GM18520 (cell line): ENCODE measurements around the gene HPS5.
A peak's percentile ranks its signal among the peaks of the same experiment; 100 is the strongest.
"Not testable (repeated sequence)": the region's sequence is repeated elsewhere in the genome, so short reads cannot be mapped to it uniquely, and the experiment has no call there.

Experiments
- ATAC-seq: cut with Tn5 transposase; IDR thresholded peaks from one replicate; pipeline ENCODE4 v1.9.1; 2021; ENCODE audit not compliant: unreplicated experiment

Gene HPS5

GRCh38 chr11:18321969-18322711 is at the start of gene HPS5, which contains the start of gene GTF2H1:
TSS of gene HPS5 (minus strand) at chr11:18322140. CDS start at chr11:18317858, 4,282 bp downstream.
TSS of gene GTF2H1 (plus strand) at chr11:18322567. CDS start at chr11:18333075, 10,508 bp downstream.
- peak; percentile 77 for ATAC-seq

- ATAC-seq, result no peak
These were observed 49.3 kb upstream of the HPS5 start for GRCh38 chr11:18371279-18371678.

DNA sequence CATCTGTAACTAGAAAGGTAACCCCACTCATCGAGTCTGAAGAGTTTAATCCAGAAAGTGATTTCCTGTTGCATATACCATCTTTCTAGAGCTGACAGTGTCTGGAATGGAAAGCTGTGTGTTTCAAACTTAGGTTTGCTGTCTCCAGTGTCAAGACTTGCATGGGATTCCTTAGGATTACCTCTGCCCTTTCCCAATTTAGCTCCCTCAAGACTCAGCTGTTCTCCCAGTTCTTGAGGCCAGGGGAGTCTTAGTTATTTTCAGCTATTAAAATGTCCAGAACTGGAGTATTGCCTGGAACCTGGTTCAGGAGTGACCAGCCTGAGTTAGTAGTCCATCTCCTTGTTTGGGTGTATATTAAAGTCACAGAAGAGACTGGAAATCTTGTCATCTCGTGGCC is 47.5 kb upstream of the HPS5 start:
- ATAC-seq, result no peak

DNA sequence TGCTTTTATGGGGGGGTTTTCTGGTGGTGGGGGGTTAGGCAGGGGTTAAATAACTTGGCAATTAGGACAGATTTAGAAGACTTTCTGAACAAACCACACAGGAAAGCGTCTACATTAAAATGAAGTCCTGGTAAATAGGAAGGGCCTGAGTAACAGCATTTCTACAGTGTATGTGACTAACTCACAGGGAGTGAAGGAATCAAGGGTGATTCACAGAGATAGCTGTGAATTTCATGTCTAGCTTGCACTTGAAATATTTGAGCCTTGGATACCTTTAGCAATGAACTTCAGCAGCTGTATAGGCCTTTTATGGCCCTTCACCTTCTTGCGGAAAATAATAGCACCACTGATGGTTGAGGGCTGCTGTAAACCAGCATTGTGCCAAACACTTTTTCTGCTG is 46.3 kb upstream of the HPS5 start:
- ATAC-seq, result no peak

DNA sequence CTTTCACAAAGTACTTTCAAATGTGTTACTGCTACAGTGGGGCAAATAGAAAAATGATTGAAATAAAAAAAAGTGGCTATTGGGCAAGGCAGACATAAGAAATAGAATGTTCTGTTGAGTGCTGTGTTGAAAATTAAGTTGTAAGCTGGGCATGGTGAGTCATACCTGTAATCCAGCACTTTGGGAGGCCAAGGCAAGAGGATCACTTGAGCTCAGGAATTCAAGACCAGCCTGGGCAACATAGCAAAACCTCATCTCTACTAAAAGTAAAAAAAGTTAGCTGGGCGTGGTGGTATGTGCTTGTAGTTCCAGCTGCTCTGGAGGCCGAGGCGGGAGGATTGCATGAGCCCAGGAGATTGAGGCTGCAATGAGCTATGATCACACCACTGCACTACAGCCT is 45.5 kb upstream of the HPS5 start:
- no peak for ATAC-seq

DNA sequence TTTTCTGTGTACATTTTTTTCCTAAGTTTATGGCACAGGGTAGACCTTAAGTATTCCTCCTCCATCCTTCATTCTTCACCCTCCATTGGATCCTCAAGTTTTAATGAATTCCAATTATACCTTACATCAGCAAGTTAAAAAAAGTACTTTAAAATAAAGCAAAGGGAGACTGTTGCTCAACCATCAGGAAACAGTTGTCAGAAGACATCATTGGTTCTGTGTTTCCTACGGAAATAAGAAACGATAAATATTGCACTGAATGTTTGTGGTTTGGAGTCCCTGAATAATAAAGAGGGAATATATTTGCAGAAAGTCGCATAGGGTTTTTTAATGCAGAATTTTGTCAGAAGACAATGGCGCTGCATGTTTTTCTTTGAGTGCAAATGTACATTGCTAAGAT is 44.3 kb upstream of the HPS5 start:
- no peak for ATAC-seq

- no peak for ATAC-seq
These were observed 43.8 kb upstream of the HPS5 start for GRCh38 chr11:18365741-18366140.

DNA sequence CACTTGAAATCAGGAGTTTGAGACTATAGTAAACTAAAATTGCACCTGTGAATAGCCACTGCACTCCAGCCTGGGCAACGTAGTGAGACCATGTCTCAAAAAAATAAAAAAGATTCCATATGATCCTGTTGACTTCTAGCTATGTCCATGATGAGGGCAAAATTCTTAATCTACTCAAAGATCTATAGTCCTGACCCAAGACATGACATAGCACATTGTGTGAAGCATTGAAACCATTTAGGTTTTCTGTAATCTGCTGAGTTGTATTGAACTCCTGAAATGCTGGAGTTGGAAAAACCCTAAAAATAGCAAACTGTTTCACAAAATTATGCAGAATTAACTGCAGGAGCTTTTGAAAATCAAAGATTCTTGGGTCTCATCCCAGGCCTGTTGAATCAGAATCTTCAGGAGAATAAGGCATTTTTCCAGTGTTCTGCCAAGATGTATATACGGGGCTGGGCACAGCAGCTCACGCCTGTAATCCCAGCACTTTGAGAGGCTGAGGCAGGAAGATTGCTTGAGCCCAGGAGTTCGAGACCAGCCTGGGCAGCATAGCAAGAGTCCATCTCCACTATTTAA is 42.6 kb upstream of the HPS5 start:
- no peak for ATAC-seq

GRCh38 chr11:18361154-18361553 is 39.2 kb upstream of the HPS5 start:
- no peak for ATAC-seq

DNA sequence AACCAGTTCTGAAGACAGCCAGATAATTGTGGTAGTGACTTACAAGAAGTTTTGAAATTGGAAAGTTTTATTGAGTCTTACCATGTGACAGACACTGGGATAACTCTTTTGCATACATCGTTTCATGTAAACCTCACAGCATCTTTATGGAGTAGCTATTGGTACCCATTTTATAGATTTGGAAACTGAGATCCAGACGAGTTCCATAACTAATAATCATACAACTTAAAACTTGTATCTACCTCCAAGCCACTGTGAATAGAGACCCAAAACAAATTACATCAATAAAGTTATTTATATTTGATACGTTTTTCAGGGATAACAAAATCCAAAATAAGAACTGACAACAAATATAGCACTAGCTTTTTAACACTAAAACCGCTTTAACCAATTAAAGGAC is 36.7 kb upstream of the HPS5 start:
- ATAC-seq, result no peak

DNA sequence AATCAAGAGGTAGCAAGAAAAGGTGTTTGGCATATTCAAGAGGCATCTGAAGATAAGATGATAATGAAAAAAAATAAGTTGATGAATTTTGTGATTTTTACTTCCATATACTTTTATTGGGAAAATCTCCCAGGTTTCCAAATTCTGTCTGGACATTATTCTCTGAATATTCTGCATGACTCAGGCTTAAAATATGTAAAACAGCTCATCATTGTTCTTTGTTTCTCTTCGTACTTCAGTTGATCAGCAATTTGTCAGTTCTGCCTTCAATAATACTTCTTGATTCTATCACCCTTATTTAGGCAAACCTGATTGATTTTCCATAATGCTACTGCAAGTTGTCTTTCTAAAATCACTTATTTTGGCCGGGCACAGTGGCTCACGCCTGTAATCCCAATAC is 30.6 kb upstream of the HPS5 start:
- ATAC-seq, result no peak

GRCh38 chr11:18347471-18348125 is 25.7 kb upstream of the HPS5 start:
- no peak for ATAC-seq

GRCh38 chr11:18332891-18333290 is 11.0 kb upstream of the HPS5 start:
- no peak for ATAC-seq

DNA sequence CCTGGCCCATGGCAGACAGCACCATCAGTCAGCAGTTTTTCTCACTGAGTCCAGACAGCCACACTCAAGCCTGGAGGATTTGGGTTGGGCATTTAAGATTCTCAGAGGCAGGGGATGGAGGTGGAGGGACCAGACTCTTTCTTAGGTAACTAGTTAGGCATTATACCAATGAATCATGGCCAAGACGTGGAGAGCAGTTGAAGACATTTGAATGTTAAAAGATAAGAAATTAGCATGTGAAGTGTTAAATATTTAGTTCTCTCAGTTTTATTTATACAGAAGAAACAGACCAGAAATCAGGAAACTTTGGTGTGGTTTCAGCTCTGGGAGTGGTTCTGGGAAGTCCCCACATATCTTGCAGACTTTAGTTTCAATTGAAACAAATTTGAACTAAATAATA is 10.4 kb upstream of the HPS5 start:
- ATAC-seq, result no peak

DNA sequence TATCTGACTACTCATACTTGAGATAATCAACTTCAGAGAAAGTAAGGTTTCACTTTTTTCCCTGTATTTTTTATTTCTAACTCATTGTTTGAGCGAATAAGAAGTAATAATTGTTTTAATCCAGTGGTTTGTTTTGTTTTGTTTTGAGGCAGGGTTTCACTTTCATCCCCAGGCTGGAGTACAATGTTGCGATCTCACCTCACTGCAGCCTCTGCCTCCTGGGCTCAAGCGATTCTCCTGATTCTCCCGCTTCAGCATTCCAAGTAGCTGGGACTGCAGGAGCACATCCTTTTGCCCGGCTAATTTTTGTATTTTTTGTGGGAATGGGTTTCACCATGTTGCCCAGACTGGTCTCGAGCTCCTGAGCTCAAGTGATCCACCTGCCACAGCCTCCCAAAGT is 9.0 kb upstream of the HPS5 start:
- ATAC-seq, result no peak

- ATAC-seq, result no peak
These were observed 7.4 kb upstream of the HPS5 start for GRCh38 chr11:18329196-18329870.

GRCh38 chr11:18324381-18324780 is 2.4 kb upstream of the HPS5 start:
- ATAC-seq, result no peak

DNA sequence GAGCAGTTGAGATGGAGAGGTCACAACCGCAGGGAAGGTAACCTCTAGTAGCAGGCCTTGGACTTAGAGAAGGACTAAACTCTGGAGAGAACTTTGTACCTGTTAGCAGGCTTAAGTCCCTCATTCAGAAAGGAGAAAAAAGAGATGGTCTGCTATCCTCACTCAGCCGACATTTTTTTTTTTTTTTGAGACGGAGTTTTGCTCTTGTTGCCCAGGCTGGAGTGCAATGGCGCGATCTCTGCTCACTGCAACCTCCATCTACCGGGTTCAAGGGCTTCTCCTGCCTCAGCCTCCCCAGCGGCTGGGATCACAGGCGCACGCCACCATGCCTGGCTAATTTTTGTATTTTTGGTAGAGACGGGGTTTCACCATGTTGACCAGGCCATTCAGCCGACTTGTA is 1.9 kb upstream of the HPS5 start:
- not testable (repeated sequence) for ATAC-seq

DNA sequence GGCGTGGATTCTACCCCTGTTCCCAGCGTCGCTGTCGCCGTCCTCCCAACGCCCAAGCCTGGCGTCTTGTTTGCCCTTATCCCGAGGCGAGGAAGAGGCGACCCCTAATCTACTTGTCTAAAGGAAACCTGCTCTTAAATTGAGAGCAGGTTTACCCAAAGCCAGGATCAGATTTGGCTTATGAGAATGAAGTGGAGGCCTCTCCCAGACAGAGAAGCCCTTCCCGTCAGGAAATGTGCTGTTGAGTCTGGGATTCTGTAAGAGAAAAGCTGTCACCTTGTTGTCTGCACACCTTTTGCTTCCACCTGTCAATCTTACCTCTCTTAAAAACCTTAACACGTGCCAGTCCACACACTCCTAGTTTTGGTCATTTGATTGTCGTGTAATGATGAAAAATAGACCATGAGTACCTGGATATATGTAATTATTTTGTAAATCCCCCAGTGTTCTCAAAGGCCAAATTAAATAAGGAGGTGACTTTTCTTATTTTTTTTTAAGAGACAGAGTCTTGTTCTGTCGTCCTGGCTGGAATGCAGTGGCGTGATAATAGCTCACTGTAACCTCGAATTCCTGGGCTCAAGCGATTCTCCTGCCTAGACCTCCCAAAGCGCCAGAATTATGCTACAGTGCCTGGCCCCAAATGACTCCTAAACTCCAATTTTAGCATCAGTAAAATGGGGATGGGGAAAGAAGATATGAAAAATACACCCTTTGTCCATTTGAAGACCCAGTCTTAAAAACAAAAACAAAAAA is 1.1 kb upstream of the HPS5 start:
- no peak for ATAC-seq

GRCh38 chr11:18321578-18321968 is 367 bp downstream of the HPS5 start:
- peak; percentile 1 for ATAC-seq

DNA sequence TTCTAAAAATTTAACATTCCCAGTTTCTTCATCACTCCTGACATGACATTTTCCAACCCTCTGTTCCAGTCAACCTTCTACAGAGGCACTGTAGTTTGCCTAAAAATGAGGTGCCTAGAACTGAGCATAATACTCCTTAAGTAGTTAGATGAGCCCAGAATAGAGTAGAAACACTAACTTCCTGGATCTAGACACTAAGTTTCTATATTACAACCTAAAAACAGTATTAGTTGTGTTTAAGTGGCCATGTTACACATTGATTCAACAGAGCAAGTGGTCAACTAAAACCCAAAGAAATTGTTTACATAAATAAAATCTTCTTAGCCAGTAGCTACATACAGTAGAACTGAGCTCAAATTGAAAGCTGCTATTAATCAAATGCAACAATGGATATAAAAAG is 1.3 kb downstream of the HPS5 start:
- no peak for ATAC-seq
